HEK293 (cell line): ENCODE data around the gene RAP1B.

Experiments
- GLIS2 ChIP-seq: fragments of 450-650 bp; formaldehyde crosslinking; IDR thresholded peaks from 2 replicates; pipeline ENCODE4 v1.5.1; 2016; ENCODE audit warnings: missing biosample characterization, missing genetic modification characterization
- HOXC10 ChIP-seq: sonication (generic); formaldehyde crosslinking; IDR thresholded peaks from 2 replicates; pipeline ENCODE4 v1.8.1; 2023; ENCODE audit warnings: mild to moderate bottlenecking, missing genetic modification reagents
- SETDB1 ChIP-seq: IDR thresholded peaks from one replicate; pipeline ENCODE4 v1.6.1; 2017; ENCODE audit warnings: mild to moderate bottlenecking, low read length, moderate library complexity, mixed read lengths; ENCODE audit not compliant: insufficient read length
- YY1 ChIP-seq: fragments of 450-650 bp; formaldehyde crosslinking; IDR thresholded peaks from 2 replicates; pipeline ENCODE4 v1.5.1; 2018; ENCODE audit warnings: missing biosample characterization, missing genetic modification characterization
- ZFP41 ChIP-seq: fragments of 450-650 bp; formaldehyde crosslinking; IDR thresholded peaks from 2 replicates; pipeline ENCODE4 v1.5.1; 2016; ENCODE audit warnings: missing biosample characterization, missing genetic modification characterization, borderline replicate concordance
- ZFP69B ChIP-seq: fragments of 450-650 bp; formaldehyde crosslinking; IDR thresholded peaks from 2 replicates; pipeline ENCODE4 v1.5.1; 2016; ENCODE audit warnings: missing biosample characterization, missing genetic modification characterization
- ZIC2 ChIP-seq: fragments of 450-650 bp; formaldehyde crosslinking; IDR thresholded peaks from 2 replicates; pipeline ENCODE4 v1.5.1; 2016; ENCODE audit warnings: missing biosample characterization, missing genetic modification characterization
- ZNF16 ChIP-seq: fragments of 450-650 bp; formaldehyde crosslinking; IDR thresholded peaks from 2 replicates; pipeline ENCODE4 v1.5.1; 2016; ENCODE audit warnings: low read depth, missing biosample characterization, missing genetic modification characterization
- ZNF174 ChIP-seq: fragments of 450-650 bp; formaldehyde crosslinking; IDR thresholded peaks from 2 replicates; pipeline ENCODE4 v1.5.0; 2017; ENCODE audit warnings: missing biosample characterization, mild to moderate bottlenecking, missing genetic modification characterization
- ZNF23 ChIP-seq: fragments of 450-650 bp; formaldehyde crosslinking; IDR thresholded peaks from 2 replicates; pipeline ENCODE4 v1.5.1; 2016; ENCODE audit warnings: missing biosample characterization, missing genetic modification characterization, borderline replicate concordance
- ZNF239 ChIP-seq: fragments of 450-650 bp; formaldehyde crosslinking; IDR thresholded peaks from 2 replicates; pipeline ENCODE4 v1.5.1; 2016; ENCODE audit warnings: missing biosample characterization, missing genetic modification characterization
- ZNF341 ChIP-seq: fragments of 450-650 bp; formaldehyde crosslinking; IDR thresholded peaks from 2 replicates; pipeline ENCODE4; 2016; ENCODE audit warnings: low read depth, missing biosample characterization, missing genetic modification characterization
- ZNF354C ChIP-seq: fragments of 450-650 bp; formaldehyde crosslinking; IDR thresholded peaks from 2 replicates; pipeline ENCODE4 v1.5.1; 2016; ENCODE audit warnings: missing biosample characterization, missing genetic modification characterization, low read depth, borderline replicate concordance
- ZNF391 ChIP-seq: fragments of 450-650 bp; formaldehyde crosslinking; IDR thresholded peaks from 2 replicates; pipeline ENCODE4 v1.5.1; 2016; ENCODE audit warnings: low read depth, missing biosample characterization, missing genetic modification characterization, borderline replicate concordance
- ZNF473 ChIP-seq: fragments of 450-650 bp; formaldehyde crosslinking; IDR thresholded peaks from 2 replicates; pipeline ENCODE4 v1.5.1; 2017; ENCODE audit warnings: missing biosample characterization, missing genetic modification characterization
- ZNF529 ChIP-seq: fragments of 450-650 bp; formaldehyde crosslinking; IDR thresholded peaks from 2 replicates; pipeline ENCODE4 v1.5.1; 2017; ENCODE audit warnings: missing genetic modification characterization, missing biosample characterization; ENCODE audit not compliant: insufficient replicate concordance
- ZNF548 ChIP-seq: fragments of 450-650 bp; formaldehyde crosslinking; IDR thresholded peaks from 2 replicates; pipeline ENCODE4 v1.5.1; 2016; ENCODE audit warnings: missing biosample characterization, missing genetic modification characterization
- ZNF629 ChIP-seq: fragments of 450-650 bp; formaldehyde crosslinking; IDR thresholded peaks from 2 replicates; pipeline ENCODE4 v1.5.1; 2017; ENCODE audit warnings: missing biosample characterization, missing genetic modification characterization
- ZNF670 ChIP-seq: fragments of 450-650 bp; formaldehyde crosslinking; IDR thresholded peaks from 2 replicates; pipeline ENCODE4 v1.5.1; 2016; ENCODE audit warnings: missing biosample characterization, missing genetic modification characterization, low read depth
- ZNF677 ChIP-seq: fragments of 450-650 bp; IDR thresholded peaks from 2 replicates; pipeline ENCODE4 v1.5.0; 2018; ENCODE audit warnings: missing biosample characterization, mild to moderate bottlenecking, missing genetic modification characterization, moderate library complexity
- ZNF776 ChIP-seq: fragments of 450-650 bp; formaldehyde crosslinking; IDR thresholded peaks from 2 replicates; pipeline ENCODE4 v1.5.0; 2017; ENCODE audit warnings: missing biosample characterization, missing genetic modification characterization, borderline replicate concordance
- TF ChIP-seq, protein P1 (sequence below): fragments of 450-650 bp; formaldehyde crosslinking; IDR thresholded peaks from 2 replicates; pipeline ENCODE4 v1.5.1; 2016; ENCODE audit warnings: missing biosample characterization, missing genetic modification characterization
- TF ChIP-seq, protein P2 (sequence below): fragments of 450-650 bp; formaldehyde crosslinking; IDR thresholded peaks from 2 replicates; pipeline ENCODE4 v1.5.1; 2016; ENCODE audit warnings: missing biosample characterization, missing genetic modification characterization
- TF ChIP-seq, protein P3 (sequence below): fragments of 450-650 bp; formaldehyde crosslinking; IDR thresholded peaks from 2 replicates; pipeline ENCODE4 v1.5.1; 2017; ENCODE audit warnings: missing biosample characterization, missing genetic modification characterization
- TF ChIP-seq, protein P4 (sequence below): fragments of 450-650 bp; formaldehyde crosslinking; IDR thresholded peaks from 2 replicates; pipeline ENCODE4; 2016; ENCODE audit warnings: missing biosample characterization, missing genetic modification characterization
- TF ChIP-seq, protein P5 (sequence below): fragments of 450-650 bp; formaldehyde crosslinking; IDR thresholded peaks from 2 replicates; pipeline ENCODE4 v1.5.1; 2016; ENCODE audit warnings: missing biosample characterization, missing genetic modification characterization, borderline replicate concordance
- TF ChIP-seq, protein P6 (sequence below): fragments of 450-650 bp; IDR thresholded peaks from 2 replicates; pipeline ENCODE4 v1.5.1; 2018; ENCODE audit warnings: missing biosample characterization, missing genetic modification characterization
- TF ChIP-seq, protein P7 (sequence below): fragments of 450-650 bp; formaldehyde crosslinking; IDR thresholded peaks from 2 replicates; pipeline ENCODE4 v1.5.1; 2016; ENCODE audit warnings: missing biosample characterization, missing genetic modification characterization

RAP1B gene

DNA sequence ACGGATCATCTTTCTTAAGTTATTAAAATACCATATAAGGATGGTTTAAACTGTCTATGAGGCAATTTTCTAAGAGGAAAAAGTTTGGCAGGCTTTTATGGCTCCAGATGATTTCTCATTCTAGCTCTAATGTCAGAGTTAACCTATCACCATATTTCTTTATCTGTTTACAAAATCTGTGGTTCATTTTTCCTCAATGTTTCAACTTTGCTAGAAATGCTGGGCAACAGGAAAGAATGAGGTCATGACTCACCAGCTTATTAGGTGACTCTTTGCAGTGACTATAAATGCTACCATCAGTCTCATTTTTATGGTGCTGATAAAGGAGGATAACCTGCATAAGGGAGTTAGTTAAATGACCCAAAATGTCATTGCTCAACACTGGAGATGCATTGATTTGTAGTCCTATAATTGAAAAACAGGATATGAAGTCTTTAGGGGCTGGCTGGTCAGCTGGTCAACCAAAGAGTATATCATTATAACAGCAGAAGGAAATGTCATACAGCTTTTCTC lies 45.3 kb upstream of the RAP1B start (continued):
- TF ChIP-seq, protein P1, sequence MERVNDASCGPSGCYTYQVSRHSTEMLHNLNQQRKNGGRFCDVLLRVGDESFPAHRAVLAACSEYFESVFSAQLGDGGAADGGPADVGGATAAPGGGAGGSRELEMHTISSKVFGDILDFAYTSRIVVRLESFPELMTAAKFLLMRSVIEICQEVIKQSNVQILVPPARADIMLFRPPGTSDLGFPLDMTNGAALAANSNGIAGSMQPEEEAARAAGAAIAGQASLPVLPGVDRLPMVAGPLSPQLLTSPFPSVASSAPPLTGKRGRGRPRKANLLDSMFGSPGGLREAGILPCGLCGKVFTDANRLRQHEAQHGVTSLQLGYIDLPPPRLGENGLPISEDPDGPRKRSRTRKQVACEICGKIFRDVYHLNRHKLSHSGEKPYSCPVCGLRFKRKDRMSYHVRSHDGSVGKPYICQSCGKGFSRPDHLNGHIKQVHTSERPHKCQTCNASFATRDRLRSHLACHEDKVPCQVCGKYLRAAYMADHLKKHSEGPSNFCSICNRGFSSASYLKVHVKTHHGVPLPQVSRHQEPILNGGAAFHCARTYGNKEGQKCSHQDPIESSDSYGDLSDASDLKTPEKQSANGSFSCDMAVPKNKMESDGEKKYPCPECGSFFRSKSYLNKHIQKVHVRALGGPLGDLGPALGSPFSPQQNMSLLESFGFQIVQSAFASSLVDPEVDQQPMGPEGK (tag by site-specific recombination): no peak
- TF ChIP-seq ZNF548 (tag by site-specific recombination): no peak
- no peak for TF ChIP-seq SETDB1
- peak; percentile 28; the same call in 1 of the 2 replicates for TF ChIP-seq ZNF391 (tag by site-specific recombination)
- TF ChIP-seq, protein P2, sequence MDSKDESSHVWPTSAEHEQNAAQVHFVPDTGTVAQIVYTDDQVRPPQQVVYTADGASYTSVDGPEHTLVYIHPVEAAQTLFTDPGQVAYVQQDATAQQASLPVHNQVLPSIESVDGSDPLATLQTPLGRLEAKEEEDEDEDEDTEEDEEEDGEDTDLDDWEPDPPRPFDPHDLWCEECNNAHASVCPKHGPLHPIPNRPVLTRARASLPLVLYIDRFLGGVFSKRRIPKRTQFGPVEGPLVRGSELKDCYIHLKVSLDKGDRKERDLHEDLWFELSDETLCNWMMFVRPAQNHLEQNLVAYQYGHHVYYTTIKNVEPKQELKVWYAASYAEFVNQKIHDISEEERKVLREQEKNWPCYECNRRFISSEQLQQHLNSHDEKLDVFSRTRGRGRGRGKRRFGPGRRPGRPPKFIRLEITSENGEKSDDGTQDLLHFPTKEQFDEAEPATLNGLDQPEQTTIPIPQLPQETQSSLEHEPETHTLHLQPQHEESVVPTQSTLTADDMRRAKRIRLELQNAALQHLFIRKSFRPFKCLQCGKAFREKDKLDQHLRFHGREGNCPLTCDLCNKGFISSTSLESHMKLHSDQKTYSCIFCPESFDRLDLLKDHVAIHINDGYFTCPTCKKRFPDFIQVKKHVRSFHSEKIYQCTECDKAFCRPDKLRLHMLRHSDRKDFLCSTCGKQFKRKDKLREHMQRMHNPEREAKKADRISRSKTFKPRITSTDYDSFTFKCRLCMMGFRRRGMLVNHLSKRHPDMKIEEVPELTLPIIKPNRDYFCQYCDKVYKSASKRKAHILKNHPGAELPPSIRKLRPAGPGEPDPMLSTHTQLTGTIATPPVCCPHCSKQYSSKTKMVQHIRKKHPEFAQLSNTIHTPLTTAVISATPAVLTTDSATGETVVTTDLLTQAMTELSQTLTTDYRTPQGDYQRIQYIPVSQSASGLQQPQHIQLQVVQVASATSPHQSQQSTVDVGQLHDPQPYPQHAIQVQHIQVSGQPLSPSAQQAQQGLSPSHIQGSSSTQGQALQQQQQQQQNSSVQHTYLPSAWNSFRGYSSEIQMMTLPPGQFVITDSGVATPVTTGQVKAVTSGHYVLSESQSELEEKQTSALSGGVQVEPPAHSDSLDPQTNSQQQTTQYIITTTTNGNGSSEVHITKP (tag by site-specific recombination): peak; percentile 67
- TF ChIP-seq ZNF174 (tag by site-specific recombination): no peak
- no peak for TF ChIP-seq ZIC2 (tag by site-specific recombination)
- TF ChIP-seq ZNF341 (tag by site-specific recombination): no peak
- TF ChIP-seq, protein P3, sequence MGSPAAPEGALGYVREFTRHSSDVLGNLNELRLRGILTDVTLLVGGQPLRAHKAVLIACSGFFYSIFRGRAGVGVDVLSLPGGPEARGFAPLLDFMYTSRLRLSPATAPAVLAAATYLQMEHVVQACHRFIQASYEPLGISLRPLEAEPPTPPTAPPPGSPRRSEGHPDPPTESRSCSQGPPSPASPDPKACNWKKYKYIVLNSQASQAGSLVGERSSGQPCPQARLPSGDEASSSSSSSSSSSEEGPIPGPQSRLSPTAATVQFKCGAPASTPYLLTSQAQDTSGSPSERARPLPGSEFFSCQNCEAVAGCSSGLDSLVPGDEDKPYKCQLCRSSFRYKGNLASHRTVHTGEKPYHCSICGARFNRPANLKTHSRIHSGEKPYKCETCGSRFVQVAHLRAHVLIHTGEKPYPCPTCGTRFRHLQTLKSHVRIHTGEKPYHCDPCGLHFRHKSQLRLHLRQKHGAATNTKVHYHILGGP (tag by site-specific recombination): peak; percentile 85
- TF ChIP-seq HOXC10 (CRISPR knock-in tag): no peak
- TF ChIP-seq ZNF16 (tag by site-specific recombination): no peak
- TF ChIP-seq, protein P4, sequence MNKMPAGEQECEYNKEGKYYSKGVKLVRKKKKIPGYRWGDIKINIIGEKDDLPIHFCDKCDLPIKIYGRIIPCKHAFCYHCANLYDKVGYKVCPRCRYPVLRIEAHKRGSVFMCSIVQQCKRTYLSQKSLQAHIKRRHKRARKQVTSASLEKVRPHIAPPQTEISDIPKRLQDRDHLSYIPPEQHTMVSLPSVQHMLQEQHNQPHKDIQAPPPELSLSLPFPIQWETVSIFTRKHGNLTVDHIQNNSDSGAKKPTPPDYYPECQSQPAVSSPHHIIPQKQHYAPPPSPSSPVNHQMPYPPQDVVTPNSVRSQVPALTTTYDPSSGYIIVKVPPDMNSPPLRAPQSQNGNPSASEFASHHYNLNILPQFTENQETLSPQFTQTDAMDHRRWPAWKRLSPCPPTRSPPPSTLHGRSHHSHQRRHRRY (tag by site-specific recombination): no peak
- TF ChIP-seq ZNF239 (tag by site-specific recombination): no peak
- TF ChIP-seq ZNF629 (tag by site-specific recombination): peak; percentile 95
- no peak for TF ChIP-seq ZNF677 (tag by site-specific recombination)
- TF ChIP-seq ZFP69B: peak; percentile 69
- no peak for TF ChIP-seq ZNF670 (tag by site-specific recombination)
- no peak for TF ChIP-seq ZFP41 (tag by site-specific recombination)
- TF ChIP-seq, protein P5, sequence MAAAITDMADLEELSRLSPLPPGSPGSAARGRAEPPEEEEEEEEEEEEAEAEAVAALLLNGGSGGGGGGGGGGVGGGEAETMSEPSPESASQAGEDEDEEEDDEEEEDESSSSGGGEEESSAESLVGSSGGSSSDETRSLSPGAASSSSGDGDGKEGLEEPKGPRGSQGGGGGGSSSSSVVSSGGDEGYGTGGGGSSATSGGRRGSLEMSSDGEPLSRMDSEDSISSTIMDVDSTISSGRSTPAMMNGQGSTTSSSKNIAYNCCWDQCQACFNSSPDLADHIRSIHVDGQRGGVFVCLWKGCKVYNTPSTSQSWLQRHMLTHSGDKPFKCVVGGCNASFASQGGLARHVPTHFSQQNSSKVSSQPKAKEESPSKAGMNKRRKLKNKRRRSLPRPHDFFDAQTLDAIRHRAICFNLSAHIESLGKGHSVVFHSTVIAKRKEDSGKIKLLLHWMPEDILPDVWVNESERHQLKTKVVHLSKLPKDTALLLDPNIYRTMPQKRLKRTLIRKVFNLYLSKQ: no peak
- no peak for TF ChIP-seq ZNF529
- TF ChIP-seq, protein P6, sequence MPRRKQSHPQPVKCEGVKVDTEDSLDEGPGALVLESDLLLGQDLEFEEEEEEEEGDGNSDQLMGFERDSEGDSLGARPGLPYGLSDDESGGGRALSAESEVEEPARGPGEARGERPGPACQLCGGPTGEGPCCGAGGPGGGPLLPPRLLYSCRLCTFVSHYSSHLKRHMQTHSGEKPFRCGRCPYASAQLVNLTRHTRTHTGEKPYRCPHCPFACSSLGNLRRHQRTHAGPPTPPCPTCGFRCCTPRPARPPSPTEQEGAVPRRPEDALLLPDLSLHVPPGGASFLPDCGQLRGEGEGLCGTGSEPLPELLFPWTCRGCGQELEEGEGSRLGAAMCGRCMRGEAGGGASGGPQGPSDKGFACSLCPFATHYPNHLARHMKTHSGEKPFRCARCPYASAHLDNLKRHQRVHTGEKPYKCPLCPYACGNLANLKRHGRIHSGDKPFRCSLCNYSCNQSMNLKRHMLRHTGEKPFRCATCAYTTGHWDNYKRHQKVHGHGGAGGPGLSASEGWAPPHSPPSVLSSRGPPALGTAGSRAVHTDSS: peak; percentile 36; the same call in 1 of the 2 replicates
- no peak for TF ChIP-seq ZNF23 (tag by site-specific recombination)
- TF ChIP-seq ZNF473: no peak
- TF ChIP-seq ZNF776 (tag by site-specific recombination): no peak
- TF ChIP-seq, protein P7, sequence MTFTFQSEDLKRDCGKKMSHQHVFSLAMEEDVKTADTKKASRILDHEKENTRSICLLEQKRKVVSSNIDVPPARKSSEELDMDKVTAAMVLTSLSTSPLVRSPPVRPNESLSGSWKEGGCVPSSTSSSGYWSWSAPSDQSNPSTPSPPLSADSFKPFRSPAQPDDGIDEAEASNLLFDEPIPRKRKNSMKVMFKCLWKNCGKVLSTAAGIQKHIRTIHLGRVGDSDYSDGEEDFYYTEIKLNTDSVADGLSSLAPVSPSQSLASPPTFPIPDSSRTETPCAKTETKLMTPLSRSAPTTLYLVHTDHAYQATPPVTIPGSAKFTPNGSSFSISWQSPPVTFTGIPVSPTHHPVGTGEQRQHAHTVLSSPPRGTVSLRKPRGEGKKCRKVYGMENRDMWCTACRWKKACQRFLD: no peak
- TF ChIP-seq YY1: no peak
- TF ChIP-seq ZNF354C (tag by site-specific recombination): no peak
- TF ChIP-seq GLIS2 (tag by site-specific recombination): no peak
